ENCODE measurements around the gene ROBO2. TPM values are rescaled to one million over a fixed set of nuclear protein-coding genes. Genes with fewer than 3 reads are reported as not detected.

The ROBO2 gene
- total and polyA plus RNA-seq, 12 donors: 0.04 to 3.5 (median 0.34) TPM; not detected in 3

DNA sequence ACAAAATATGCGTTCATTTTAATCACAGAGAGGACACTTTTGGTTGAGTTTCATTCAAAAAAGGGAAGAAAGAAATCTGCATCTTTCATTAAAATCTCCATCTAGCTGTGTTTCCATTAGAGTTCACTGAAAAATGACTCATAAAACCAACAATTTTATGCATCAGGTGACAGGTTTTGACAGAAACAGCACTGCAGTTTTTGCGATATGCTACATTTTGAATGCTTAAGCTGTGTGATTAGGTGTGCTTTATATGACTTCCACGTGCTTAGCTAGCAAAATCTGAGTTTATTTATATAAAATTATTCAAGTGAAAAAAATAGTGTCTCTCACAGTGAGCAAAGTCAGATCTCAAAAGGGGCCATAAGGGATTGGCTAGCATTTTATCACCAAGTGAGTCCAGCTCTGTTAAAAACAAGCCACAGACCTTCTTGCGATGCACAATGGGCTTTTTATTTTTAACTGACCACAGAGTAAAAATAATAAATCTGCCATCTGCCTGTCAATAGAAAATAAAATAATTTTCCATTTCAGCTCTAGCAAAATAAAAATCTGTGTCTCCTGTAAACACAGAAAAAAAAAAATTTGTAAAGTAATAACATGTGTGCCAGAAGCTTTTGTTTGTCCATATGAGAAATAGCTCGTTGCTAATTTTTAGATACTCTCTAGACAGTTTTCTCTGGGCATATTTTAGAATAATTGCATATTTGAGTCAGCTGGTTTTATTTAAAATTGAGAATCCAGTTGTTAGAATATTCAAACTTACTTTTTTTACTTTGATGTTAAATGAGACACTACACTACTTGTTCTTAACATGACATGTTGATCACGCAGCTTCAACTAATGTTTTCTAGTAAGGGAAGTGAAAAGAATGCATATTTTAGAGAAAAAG, 409.8 kb downstream of the ROBO2 start:
- 65 to 68% methylated on average over 6 of the region's 6 CpGs for WGBS, 2 donors
- H3K36me3 ChIP-seq: no peaks in the 10 kb centered on the region
- intact Hi-C loops (cut with DNase I): loop anchor here in 1 of 10 donors (5.0 kb wide), 1 partner anchor 1103 kb away; no protein-coding TSS in a partner anchor
- no peaks in the 10 kb centered on the region for H3K4me1 ChIP-seq
- no peaks in the 10 kb centered on the region for H3K9me3 ChIP-seq
- TF ChIP-seq, protein P1, sequence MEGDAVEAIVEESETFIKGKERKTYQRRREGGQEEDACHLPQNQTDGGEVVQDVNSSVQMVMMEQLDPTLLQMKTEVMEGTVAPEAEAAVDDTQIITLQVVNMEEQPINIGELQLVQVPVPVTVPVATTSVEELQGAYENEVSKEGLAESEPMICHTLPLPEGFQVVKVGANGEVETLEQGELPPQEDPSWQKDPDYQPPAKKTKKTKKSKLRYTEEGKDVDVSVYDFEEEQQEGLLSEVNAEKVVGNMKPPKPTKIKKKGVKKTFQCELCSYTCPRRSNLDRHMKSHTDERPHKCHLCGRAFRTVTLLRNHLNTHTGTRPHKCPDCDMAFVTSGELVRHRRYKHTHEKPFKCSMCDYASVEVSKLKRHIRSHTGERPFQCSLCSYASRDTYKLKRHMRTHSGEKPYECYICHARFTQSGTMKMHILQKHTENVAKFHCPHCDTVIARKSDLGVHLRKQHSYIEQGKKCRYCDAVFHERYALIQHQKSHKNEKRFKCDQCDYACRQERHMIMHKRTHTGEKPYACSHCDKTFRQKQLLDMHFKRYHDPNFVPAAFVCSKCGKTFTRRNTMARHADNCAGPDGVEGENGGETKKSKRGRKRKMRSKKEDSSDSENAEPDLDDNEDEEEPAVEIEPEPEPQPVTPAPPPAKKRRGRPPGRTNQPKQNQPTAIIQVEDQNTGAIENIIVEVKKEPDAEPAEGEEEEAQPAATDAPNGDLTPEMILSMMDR (IDR thresholded peaks at IDR 0.05): no peak
- H3K27me3 ChIP-seq: no peaks in the 10 kb centered on the region
- DNase-seq (no peak), ATAC-seq (no peak)
- no peak overlapping the region for H3K4me3 ChIP-seq
- no peak overlapping the region for H3K27ac ChIP-seq

DNA sequence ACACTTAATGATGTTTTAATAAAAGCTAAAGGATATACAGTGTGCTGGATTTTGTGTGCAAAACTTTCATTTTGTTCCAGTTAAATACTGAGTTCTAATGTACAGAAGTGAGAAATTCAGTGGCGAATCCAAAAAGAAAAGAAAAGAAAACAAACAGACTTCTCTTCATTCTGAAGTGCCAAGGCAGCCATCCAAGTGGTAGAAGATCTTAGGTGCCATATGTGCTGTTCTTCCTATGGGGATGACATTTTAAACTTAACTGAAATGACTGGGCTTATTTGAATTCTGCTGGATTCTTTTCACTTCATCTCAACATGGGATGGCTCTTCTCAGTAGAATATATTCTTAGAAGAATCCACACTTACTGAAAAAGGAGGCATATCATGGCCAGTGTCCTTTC, 416.5 kb downstream of the ROBO2 start:
- H3K4me1 ChIP-seq: no peaks in the 10 kb centered on the region
- DNase-seq (no peak), ATAC-seq (no peak)
- H3K36me3 ChIP-seq: no peaks in the 10 kb centered on the region
- H3K9me3 ChIP-seq: no peaks in the 10 kb centered on the region
- H3K27ac ChIP-seq: no peak overlapping the region
- WGBS, 2 donors: 0 to 2% methylated on average over 1 of the region's 1 CpG
- intact Hi-C loops (cut with DNase I): no loop called here
- TF ChIP-seq, protein P1 (IDR thresholded peaks at IDR 0.05): no peak
- no peaks in the 10 kb centered on the region for H3K27me3 ChIP-seq
- no peak overlapping the region for H3K4me3 ChIP-seq

DNA sequence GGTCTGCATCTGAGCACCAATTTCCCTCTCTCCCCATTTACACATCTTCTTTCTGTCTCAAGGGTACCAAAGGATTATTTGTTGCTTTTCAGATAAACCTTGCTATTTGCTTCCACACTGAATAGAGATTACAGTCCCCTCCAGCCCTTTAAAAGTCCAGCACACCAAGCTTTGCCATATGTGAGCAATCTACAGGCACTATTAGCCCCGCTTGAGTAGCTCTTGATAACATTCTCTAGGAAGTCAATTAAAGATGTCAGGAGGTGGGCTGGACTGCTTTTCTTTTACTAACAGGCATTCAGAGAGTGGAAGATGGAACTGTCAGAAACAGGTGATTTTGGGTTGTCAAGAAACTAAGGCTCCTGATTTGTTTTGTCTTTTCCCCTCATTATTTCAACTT, 417.0 kb downstream of the ROBO2 start:
- WGBS, 2 donors: 47 to 51% methylated on average over 1 of the region's 1 CpG
- H3K4me3 ChIP-seq: no peak overlapping the region
- H3K27ac ChIP-seq: no peak overlapping the region
- H3K27me3 ChIP-seq: no peaks in the 10 kb centered on the region
- H3K9me3 ChIP-seq: no peaks in the 10 kb centered on the region
- DNase-seq: no peak
- no peaks in the 10 kb centered on the region for H3K36me3 ChIP-seq
- no peaks in the 10 kb centered on the region for H3K4me1 ChIP-seq
- no peak for ATAC-seq
- intact Hi-C loops (cut with DNase I): no loop called here
- TF ChIP-seq, protein P1 (IDR thresholded peaks at IDR 0.05): no peak

DNA sequence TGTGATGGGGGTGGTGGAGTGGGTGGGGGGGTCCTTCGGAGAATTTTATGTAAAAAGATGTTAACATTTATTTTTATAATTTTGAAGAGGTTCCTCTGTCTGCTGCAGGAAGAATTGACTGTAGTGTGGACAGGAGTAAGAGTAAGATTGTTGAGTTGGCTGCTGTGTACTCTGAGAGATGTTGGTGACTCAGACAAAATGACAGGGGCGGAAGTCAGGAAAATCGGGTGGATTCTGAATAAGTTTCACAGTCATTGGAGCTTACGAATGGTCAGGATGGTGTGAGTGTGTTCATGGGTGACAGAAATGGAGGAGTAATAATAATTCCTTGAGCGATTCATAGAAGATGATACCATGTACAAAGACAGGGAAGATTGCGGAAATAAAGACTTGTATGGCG, 420.0 kb downstream of the ROBO2 start:
- no peak overlapping the region for H3K27ac ChIP-seq
- 88 to 90% methylated on average over 7 of the region's 7 CpGs for WGBS, 2 donors
- no peaks in the 10 kb centered on the region for H3K4me1 ChIP-seq
- H3K4me3 ChIP-seq: no peak overlapping the region
- intact Hi-C loops (cut with DNase I): no loop called here
- H3K27me3 ChIP-seq: no peaks in the 10 kb centered on the region
- TF ChIP-seq, protein P1 (IDR thresholded peaks at IDR 0.05): no peak
- H3K36me3 ChIP-seq: no peaks in the 10 kb centered on the region
- no peak for DNase-seq
- ATAC-seq: no peak
- no peaks in the 10 kb centered on the region for H3K9me3 ChIP-seq
